ENCODE measurements around the gene PPP1R26.

GRCh38 chr9:135461936-135462335 lies 17.6 kb upstream of the PPP1R26 start:
- TF ChIP-seq EZH2 (IDR thresholded peaks at IDR 0.05; ENCODE audit: borderline replicate concordance) = no peak
- TF ChIP-seq CTCF (IDR thresholded peaks at IDR 0.05; ENCODE audit: poor library complexity) = no peak

All from hepatocyte (in vitro differentiated cells).